ENCODE measurements around the gene CEP85L.

- TF ChIP-seq CSDC2 (CRISPR knock-in tag; IDR thresholded peaks at IDR 0.05) (no peak), ARNTL (CRISPR knock-in tag; IDR thresholded peaks at IDR 0.05; ENCODE audit: borderline replicate concordance, low read depth) (no peak), RARB (CRISPR knock-in tag; IDR thresholded peaks at IDR 0.05) (no peak), OSR1 (CRISPR knock-in tag; IDR thresholded peaks at IDR 0.05) (no peak), PATZ1 (CRISPR knock-in tag; IDR thresholded peaks at IDR 0.05; ENCODE audit: borderline replicate concordance) (no peak), ZFP30 (CRISPR knock-in tag; IDR thresholded peaks at IDR 0.05) (no peak), ZC3H10 (CRISPR knock-in tag; IDR thresholded peaks at IDR 0.05) (no peak), TOX (CRISPR knock-in tag; IDR thresholded peaks at IDR 0.05; ENCODE audit: borderline replicate concordance) (no peak)
Observed at GRCh38 chr6:118569498-118569897, 81.9 kb downstream of the CEP85L start.
